Liver (tissue), 3 donors: ENCODE results near the gene ZDHHC18.

Experiments
- JUND ChIP-seq, 2 donors: IDR thresholded peaks; 2 replicates each; pipeline ENCODE4 v1.6.1; 2016; ENCODE audit warnings: antibody characterized with exemption in 2 of 2
- MAX ChIP-seq: IDR thresholded peaks from 2 replicates; pipeline ENCODE4 v1.6.1; 2016; ENCODE audit warnings: antibody characterized with exemption
- NR2F2 ChIP-seq: IDR thresholded peaks from 2 replicates; pipeline ENCODE4 v1.6.1; 2016; ENCODE audit warnings: antibody characterized with exemption
- RAD21 ChIP-seq, 2 donors: IDR thresholded peaks; 2 replicates each; pipeline ENCODE4 v1.6.1; 2016; ENCODE audit warnings: antibody characterized with exemption in 2 of 2, mild to moderate bottlenecking in 2 of 2
- SP1 ChIP-seq: IDR thresholded peaks from 2 replicates; pipeline ENCODE4 v1.6.1; 2018; ENCODE audit warnings: antibody characterized with exemption, mild to moderate bottlenecking
- TAF1 ChIP-seq: conservative IDR thresholded peaks from 2 replicates; pipeline ENCODE4 v1.6.1; 2016; ENCODE audit warnings: antibody characterized with exemption, mild to moderate bottlenecking
- YY1 ChIP-seq: IDR thresholded peaks from 2 replicates; pipeline ENCODE4 v1.6.1; 2016; ENCODE audit warnings: antibody characterized with exemption, mild to moderate bottlenecking
- TF ChIP-seq, protein P1 (sequence below): fragments of 150-350 bp; IDR thresholded peaks from 2 replicates; pipeline ENCODE4 v1.5.1; 2017; ENCODE audit warnings: improper control_type of control experiment, low read depth, low read length; ENCODE audit not compliant: missing input control
- TF ChIP-seq, protein P2 (sequence below): IDR thresholded peaks from 2 replicates; pipeline ENCODE4 v1.6.1; 2016; ENCODE audit warnings: antibody characterized with exemption
- donor health status: healthy.
- donor health status: healthy.

DNA sequence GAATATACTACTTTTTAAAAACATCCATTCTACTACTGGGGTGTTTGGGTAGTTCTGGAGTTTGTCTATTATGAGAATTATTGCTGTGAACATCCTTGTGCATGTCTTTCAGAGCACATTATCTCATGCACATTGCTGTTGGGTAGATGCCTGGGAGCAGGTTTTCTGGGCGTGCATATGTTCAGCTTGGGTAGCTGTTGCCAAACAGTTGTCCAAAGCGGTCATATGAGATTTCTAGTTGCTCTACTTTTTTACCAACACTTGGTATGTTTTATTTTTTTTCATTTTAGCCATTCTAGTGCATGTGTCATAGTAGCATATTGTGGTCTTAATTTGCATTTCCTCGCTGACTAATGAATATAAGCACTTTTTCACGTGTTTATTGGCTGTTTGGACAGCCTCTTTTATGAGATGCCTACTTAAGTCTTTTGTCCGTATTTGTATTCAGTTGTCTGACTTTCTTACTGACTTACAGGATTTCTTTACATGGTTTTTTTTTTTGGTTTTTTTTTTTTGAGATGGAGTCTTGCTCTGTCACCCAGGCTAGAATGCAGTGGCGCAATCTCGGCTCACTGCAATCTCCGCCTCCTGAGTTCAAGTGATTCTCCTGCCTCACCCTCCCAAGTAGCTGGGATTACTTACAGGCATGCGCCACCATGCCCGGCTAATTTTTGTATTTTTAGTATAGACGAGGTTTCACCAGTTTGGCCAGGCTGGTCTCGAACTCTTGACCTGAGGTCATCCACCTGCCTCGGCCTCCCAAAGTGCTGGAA is 18.1 kb downstream of the ZDHHC18 start:
- no peak for TF ChIP-seq TAF1
- TF ChIP-seq SP1 = no peak
- TF ChIP-seq YY1 = no peak
- TF ChIP-seq, protein P1, sequence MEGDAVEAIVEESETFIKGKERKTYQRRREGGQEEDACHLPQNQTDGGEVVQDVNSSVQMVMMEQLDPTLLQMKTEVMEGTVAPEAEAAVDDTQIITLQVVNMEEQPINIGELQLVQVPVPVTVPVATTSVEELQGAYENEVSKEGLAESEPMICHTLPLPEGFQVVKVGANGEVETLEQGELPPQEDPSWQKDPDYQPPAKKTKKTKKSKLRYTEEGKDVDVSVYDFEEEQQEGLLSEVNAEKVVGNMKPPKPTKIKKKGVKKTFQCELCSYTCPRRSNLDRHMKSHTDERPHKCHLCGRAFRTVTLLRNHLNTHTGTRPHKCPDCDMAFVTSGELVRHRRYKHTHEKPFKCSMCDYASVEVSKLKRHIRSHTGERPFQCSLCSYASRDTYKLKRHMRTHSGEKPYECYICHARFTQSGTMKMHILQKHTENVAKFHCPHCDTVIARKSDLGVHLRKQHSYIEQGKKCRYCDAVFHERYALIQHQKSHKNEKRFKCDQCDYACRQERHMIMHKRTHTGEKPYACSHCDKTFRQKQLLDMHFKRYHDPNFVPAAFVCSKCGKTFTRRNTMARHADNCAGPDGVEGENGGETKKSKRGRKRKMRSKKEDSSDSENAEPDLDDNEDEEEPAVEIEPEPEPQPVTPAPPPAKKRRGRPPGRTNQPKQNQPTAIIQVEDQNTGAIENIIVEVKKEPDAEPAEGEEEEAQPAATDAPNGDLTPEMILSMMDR = no peak
- TF ChIP-seq JUND (IDR thresholded peaks at IDR 0.05) = no peak
- TF ChIP-seq NR2F2 = no peak
- TF ChIP-seq MAX = no peak
- TF ChIP-seq, protein P2, sequence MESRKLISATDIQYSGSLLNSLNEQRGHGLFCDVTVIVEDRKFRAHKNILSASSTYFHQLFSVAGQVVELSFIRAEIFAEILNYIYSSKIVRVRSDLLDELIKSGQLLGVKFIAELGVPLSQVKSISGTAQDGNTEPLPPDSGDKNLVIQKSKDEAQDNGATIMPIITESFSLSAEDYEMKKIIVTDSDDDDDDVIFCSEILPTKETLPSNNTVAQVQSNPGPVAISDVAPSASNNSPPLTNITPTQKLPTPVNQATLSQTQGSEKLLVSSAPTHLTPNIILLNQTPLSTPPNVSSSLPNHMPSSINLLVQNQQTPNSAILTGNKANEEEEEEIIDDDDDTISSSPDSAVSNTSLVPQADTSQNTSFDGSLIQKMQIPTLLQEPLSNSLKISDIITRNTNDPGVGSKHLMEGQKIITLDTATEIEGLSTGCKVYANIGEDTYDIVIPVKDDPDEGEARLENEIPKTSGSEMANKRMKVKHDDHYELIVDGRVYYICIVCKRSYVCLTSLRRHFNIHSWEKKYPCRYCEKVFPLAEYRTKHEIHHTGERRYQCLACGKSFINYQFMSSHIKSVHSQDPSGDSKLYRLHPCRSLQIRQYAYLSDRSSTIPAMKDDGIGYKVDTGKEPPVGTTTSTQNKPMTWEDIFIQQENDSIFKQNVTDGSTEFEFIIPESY = no peak
- no peak for TF ChIP-seq RAD21 (IDR thresholded peaks at IDR 0.05)
